A673 (cell line): Measurements from ENCODE around the gene ZNF506. TPM values are rescaled to one million over a fixed set of nuclear protein-coding genes. Genes with fewer than 3 reads are reported as not detected.

Experiments used
- BruUV-seq: library from RNA; stranded (reverse); fragments of 400-500 nt; replicated peaks from 2 replicates; lab custom pipeline; 2021; lab: Mats Ljungman, UMichigan
- CTCF ChIA-PET: fragments of 300-600 bp; sonication (Branson Sonifier 250); formaldehyde crosslinking; loops from one replicate; lab custom pipeline; 2022; ENCODE audit warnings: antibody characterized with exemption; lab: Charles Lee
- POLR2A ChIA-PET: fragments of 300-600 bp; sonication (Branson Sonifier 250); formaldehyde crosslinking; loops from one replicate; lab custom pipeline; 2022; ENCODE audit warnings: antibody characterized with exemption; ENCODE audit not compliant: low non-redundant PET; lab: Charles Lee
- DNase-seq: peaks from one replicate; pipeline ENCODE4 v3.0.0-alpha.2; 2015; ENCODE audit warnings: low spot score
- H3K27ac ChIP-seq: fragments of 200-600 bp; sonication (generic); 2 replicates; pipeline ENCODE4 v1.5.1; 2016; ENCODE audit warnings: mixed run types, low read depth, mild to moderate bottlenecking, mixed read lengths, antibody characterized with exemption, low read length; ENCODE audit not compliant: poor library complexity, severe bottlenecking
- H3K27me3 ChIP-seq: fragments of 200-600 bp; sonication (generic); replicated peaks from 2 replicates; pipeline ENCODE4 v1.6.1; 2017; ENCODE audit warnings: mixed run types, low read depth, mild to moderate bottlenecking, mixed read lengths, antibody characterized with exemption, low read length; ENCODE audit not compliant: insufficient read depth, poor library complexity
- H3K36me3 ChIP-seq: fragments of 200-600 bp; sonication (generic); 2 replicates; pipeline ENCODE4 v1.6.1; 2016; ENCODE audit warnings: mixed run types, mild to moderate bottlenecking, mixed read lengths, antibody characterized with exemption, low read length; ENCODE audit not compliant: insufficient read depth, poor library complexity, severe bottlenecking
- H3K4me1 ChIP-seq: fragments of 200-600 bp; sonication (generic); 2 replicates; pipeline ENCODE4 v1.6.1; 2017; ENCODE audit warnings: mixed run types, mild to moderate bottlenecking, mixed read lengths, antibody characterized with exemption, low read length; ENCODE audit not compliant: insufficient read depth, poor library complexity, severe bottlenecking
- H3K4me3 ChIP-seq: fragments of 200-600 bp; sonication (generic); 2 replicates; pipeline ENCODE4 v1.5.1; 2016; ENCODE audit warnings: low read depth, mixed run types, mild to moderate bottlenecking, mixed read lengths, low read length; ENCODE audit not compliant: poor library complexity, severe bottlenecking
- H3K9me3 ChIP-seq: fragments of 200-600 bp; sonication (generic); 2 replicates; pipeline ENCODE4 v1.6.1; 2016; ENCODE audit warnings: mixed run types, low read depth, mild to moderate bottlenecking, mixed read lengths, antibody characterized with exemption, low read length; ENCODE audit not compliant: poor library complexity, severe bottlenecking
- CTCF ChIP-seq: fragments of 300-800, 200-600 bp; sonication (generic); conservative IDR thresholded peaks from 2 replicates; pipeline ENCODE4 v1.5.1; 2017; ENCODE audit warnings: low read depth, mild to moderate bottlenecking, antibody characterized with exemption, low read length, moderate library complexity, mixed read lengths
- EZH2 ChIP-seq: fragments of 200-600 bp; sonication (generic); IDR thresholded peaks from 2 replicates; pipeline ENCODE4 v1.6.1; 2017; ENCODE audit warnings: borderline replicate concordance, low read depth, mild to moderate bottlenecking, mixed read lengths, antibody characterized with exemption, low read length; ENCODE audit not compliant: poor library complexity, severe bottlenecking
- intact Hi-C: fragments of 100-400 bp; cut with micrococcal nuclease; formaldehyde crosslinking; loops from one replicate; pipeline ENCODE4 v1.10.0; 2022; ENCODE audit not compliant: unreplicated experiment
- total RNA-seq: library from RNA; stranded (reverse); gene quantifications from 2 replicates; pipeline ENCODE4 v1.2.3, GENCODE V29; 2021

The ZNF506 gene
- total RNA-seq, 1 experiment from 2014 or later, result 14.7 TPM

- no TSS peak for BruUV-seq
- intact Hi-C loops, result no loop called here
- Histone ChIP-seq H3K27ac (no peak overlapping the region), H3K9me3 (no peaks in the 10 kb centered on the region), H3K36me3 (no peaks in the 10 kb centered on the region), H3K4me3 (no peak overlapping the region), H3K27me3 (no peaks in the 10 kb centered on the region), H3K4me1 (no peaks in the 10 kb centered on the region)
- TF ChIP-seq EZH2 (no peak), CTCF (no peak)
- DNase-seq, result no peak
- POLR2A ChIA-PET, result no interaction called here
- CTCF ChIA-PET, result no interaction called here
Observed at GRCh38 chr19:19750842-19751790, 70.4 kb downstream of the ZNF506 start.

- Histone ChIP-seq H3K4me3 (no peak overlapping the region), H3K27me3 (no peaks in the 10 kb centered on the region), H3K36me3 (no peaks in the 10 kb centered on the region), H3K9me3 (no peaks in the 10 kb centered on the region), H3K4me1 (no peaks in the 10 kb centered on the region), H3K27ac (no peak overlapping the region)
- no peak for DNase-seq
- TF ChIP-seq EZH2 (no peak), CTCF (no peak)
- CTCF ChIA-PET, result no interaction called here
- POLR2A ChIA-PET, result no interaction called here
- BruUV-seq, result no TSS peak
- intact Hi-C loops, result no loop called here
Observed at GRCh38 chr19:19749908-19750841, 71.4 kb downstream of the ZNF506 start.

DNA sequence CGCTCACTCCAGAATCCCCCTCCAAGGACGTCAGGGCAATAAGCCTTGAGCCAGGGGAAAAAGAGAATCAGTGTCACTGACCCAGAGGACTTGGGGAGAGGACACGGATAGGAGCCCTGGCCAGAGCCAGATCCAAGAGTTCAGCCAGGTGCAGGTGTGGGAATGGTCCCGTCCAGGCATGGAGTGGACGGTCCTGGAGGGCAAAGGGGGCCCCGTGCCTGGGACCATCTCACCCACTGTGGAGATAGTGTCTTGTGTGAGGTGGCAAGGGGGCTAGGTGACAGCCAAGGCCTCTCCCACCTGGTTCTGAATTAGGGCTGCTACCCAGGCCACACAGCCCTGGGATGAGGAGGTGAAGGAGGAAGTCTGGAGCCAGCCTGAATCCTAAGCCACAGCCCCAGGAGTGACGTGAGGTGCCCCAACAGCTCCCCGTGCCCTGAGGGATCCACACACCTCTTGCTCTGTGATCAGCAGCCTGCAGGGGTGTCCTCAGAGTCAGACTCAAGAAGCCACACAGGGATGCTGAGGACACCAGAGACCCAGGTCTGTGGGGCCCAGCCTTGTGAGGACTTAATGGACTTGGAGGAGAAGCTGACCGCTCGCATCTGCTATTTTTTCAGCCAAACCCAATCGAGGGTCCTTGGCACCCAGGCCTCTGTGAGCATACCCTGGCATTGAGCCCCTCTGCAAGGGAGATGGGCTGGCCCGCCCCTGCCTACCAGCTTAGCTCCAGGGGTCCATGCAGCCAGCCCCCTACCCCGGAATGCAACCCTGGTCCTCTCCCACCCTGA lies 72.2 kb downstream of the ZNF506 start:
- ChIA-PET CTCF (no interaction called here), POLR2A (no interaction called here)
- TF ChIP-seq CTCF, result no peak
- no peak for TF ChIP-seq EZH2

More for the DNA sequence above, 72.2 kb downstream of the ZNF506 start:
- H3K9me3 ChIP-seq, result no peaks in the 10 kb centered on the region
- no peak overlapping the region for H3K4me3 ChIP-seq
- intact Hi-C loops, result no loop called here
- no peak for DNase-seq
- no peaks in the 10 kb centered on the region for H3K36me3 ChIP-seq
- H3K27me3 ChIP-seq, result no peaks in the 10 kb centered on the region
- no peak overlapping the region for H3K27ac ChIP-seq
- BruUV-seq, result no TSS peak
- no peaks in the 10 kb centered on the region for H3K4me1 ChIP-seq
